NCI-H2171 treated with DMSO at 0.1 percent for 48 hours (cell line): ENCODE results near the gene GSTO2.
A peak's percentile ranks its signal among the peaks of the same experiment; 100 is the strongest.

Experiments used
- DNase-seq: peaks from one replicate; lab custom pipeline; 2025; lab: John Stamatoyannopoulos, UW

The GSTO2 gene

GRCh38 chr10:104308439-104308903, 39.5 kb downstream of the GSTO2 start:
- no peak for DNase-seq

- no peak for DNase-seq
These were observed 41.3 kb downstream of the GSTO2 start for GRCh38 chr10:104309980-104310978.

GRCh38 chr10:104311184-104311720, 42.3 kb downstream of the GSTO2 start:
- no peak for DNase-seq

DNA sequence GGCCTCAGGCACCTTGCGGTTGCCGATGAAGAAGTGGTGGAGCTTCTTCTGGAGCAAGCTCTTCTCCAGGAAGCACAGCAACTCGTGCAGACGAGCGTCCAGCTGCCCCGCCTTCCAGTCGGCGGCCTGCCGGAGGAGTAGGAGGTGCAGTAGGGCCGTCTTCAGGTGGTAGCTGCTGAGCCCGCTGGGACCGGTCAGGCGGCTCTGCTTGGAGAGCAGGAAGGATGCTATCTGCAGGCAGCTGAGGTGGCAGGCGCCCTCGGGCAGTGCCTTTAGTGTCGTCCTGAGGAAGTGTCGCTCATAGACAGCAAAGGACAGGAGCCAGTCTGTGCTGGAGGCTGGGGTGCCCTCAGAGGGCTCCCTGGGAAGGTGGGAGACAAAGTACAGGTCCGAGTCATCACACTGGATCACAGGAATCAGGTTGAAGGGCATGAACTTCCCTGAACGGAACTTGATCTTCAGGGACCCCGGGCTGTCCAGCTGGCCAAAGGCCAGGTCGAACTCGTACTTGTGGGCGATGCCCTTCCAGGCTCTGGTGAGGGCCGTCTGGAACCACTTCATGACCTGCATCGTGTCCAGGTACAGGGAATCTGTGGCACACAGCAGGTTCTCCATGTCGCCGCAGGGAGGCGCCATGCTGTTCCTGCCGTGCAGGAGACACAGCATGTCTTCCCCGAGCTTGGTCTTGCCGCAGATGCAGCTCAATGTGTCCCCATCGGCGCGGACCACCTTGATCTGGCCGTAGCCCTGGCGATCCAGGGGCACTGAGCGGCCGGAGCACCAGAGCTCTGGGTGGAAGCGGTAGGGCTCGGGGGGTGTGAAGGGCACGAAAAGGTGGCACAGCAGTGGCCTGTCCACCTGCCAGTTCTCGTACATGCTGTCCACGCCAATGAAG, 45.9 kb downstream of the GSTO2 start:
- DNase-seq = no peak

DNA sequence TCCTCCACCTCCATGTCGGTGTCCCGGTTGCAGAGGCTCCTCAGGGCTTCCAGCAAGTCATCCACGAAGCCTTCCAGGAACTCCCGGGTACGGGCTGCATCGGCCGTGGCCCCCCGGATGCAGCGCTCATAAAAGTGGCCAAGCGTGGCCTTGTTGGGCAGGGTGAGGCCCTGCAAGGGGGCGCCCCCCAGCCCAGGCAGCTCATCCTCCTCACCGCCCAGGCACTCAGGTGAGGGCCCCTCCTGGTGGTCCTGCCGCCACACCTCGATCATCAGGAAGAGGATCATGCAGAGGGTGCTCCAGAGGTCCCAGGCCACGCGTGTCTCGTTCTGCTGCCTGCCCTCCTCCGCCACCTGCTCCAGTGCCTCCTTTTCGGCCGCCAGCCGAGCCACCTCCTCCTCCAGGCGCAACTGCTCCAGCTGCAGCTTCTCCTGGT, 46.5 kb downstream of the GSTO2 start:
- no peak for DNase-seq

- no peak for DNase-seq
These were observed 47.5 kb downstream of the GSTO2 start for GRCh38 chr10:104316321-104317099.

DNA sequence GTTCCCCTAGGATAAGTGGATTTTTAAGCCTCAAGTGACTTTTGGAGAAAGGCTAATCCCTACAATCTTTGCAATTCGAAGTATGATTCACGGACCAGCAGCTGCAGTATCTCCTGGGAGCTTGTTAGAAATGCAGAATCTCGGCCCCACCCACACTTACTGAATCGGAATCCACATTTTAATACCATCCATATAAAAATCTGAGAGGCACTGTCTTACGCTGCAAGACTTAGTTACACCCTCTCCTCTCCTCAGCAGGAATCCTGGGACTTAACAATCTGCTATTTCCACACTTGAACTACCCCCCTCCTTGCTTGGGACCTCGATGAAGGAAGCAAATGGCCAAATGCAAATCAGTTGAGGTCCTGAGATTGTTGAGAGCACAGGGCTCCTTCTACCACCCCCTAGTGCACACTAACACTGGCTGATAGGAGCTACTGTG, 48.3 kb downstream of the GSTO2 start:
- no peak for DNase-seq

DNA sequence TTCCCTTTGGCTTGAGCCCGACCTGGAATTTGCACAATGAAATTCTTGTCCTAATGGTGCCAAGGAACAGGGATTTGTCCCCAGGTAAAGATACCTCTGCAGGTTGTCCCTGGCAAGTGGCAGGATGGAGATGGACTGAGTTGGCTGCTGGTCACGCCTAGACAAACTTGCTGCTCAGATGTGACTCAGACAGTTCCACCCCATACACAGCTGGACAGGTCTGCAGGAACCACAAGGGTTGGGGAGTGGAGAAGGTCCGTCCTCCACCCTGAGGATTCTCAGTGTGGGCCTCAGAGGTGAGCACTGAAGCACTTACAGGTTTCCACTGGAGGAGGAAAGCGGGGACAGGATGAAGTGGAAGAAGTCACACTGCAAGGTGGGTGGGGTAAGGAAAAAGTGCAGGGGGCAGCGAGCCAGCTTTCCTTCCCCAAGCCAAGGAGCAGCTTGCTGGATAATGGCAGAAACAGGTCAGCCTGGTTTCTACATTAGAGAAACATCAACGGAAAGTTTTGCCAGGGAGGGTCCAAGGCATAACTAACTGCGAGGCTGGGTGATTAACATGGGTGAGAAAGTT, 48.8 kb downstream of the GSTO2 start:
- DNase-seq = no peak

- DNase-seq = no peak
These were observed 49.3 kb downstream of the GSTO2 start for GRCh38 chr10:104318326-104318725.

DNA sequence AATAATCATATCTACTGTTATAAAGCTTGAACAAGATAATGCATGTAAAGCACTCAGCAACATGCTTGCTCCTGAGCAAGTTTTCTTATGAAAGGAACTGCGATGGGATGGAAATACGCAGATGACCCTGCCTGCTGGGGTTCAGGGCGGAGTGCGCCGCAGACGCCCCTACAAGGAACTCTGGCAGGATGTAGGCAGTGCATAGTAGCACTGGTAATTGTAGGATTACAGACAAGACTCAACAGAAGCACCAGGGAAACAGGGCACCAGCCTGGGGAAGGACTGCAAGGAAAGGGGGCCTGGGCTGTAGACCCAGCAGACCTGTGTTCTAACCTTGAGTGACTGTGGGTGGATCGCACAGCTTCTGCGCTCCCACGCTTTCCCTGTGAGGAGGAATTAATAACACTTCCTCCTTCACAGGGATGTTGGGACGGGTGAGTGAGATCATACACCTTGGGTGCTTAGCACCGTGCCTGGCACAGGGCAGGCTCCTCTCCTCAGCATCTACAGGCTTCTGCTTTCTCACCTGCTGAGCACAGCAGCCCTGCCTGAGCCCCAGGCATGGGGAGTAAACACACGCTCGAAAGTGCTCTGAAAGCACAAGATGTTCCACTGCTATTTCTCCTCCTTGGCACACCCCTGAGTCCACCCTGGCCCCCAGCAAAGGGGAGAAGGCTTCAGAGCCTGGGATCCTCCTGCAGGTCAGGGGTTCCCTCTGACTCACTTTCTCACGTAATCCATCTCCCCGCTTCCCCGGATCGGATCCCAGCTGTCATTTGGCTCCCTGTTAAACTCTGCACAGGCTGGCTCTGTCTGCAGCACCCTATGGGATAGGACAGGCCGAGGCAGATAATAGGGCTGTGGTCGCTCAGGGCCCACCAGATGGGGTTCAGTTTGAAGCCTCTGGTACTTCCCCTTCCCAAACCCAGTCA, 50.1 kb downstream of the GSTO2 start:
- no peak for DNase-seq

- no peak for DNase-seq
These were observed 52.2 kb downstream of the GSTO2 start for GRCh38 chr10:104321226-104321625.

DNA sequence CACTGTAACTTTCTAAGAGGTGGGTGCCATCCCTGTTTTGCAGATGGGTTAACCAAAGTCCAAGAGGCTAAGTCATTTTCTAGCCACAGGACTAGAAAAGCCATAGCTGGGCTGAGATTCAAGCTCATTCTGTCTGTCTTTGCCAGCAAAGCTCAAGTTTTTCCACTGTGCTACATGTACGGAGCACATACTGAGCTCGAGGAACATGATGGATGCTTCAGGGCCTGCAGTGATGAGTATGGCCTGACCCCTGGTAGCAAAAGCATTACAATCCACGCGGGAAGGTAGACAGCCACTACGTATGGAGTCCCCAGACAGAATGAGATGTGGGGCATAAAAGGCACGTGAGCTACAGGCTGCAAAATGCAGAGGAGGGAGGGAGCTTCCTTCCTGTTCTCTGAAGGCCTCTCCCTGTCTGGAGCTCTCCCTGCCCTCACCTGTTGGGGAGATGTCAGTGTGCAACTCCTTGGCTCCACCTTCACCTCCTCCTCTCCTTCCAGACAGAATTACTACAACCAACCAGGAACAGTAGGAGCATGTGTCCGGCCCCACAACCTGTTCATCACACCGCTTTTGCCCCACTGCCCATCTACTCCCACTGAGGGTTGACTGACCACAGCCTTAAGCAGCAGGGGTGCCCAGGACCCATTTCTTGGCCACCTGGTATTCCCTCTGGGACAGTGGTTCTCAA, 52.9 kb downstream of the GSTO2 start:
- peak; percentile 31 for DNase-seq

DNA sequence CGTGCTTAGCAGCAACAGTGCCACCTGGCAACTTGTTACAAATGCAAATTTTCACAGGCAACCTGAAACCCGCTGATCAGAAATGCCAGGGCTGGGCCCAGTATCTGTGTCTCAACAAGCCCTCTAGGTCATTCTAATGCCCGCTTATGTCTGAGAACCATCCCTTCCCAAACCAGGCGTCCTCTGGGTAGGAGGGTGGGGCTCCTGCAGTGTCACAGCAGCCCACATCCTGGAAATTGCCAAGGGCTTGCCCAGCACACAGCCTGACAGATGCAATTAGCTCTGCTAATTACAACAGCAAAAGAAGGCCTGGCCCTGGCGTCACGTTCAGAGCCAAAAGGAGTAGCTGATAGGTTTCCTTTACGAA, 53.4 kb downstream of the GSTO2 start:
- peak; percentile 47 for DNase-seq

- DNase-seq = no peak
These were observed 54.1 kb downstream of the GSTO2 start for GRCh38 chr10:104323085-104323484.

- DNase-seq = no peak
These were observed 54.8 kb downstream of the GSTO2 start for GRCh38 chr10:104323760-104324201.

DNA sequence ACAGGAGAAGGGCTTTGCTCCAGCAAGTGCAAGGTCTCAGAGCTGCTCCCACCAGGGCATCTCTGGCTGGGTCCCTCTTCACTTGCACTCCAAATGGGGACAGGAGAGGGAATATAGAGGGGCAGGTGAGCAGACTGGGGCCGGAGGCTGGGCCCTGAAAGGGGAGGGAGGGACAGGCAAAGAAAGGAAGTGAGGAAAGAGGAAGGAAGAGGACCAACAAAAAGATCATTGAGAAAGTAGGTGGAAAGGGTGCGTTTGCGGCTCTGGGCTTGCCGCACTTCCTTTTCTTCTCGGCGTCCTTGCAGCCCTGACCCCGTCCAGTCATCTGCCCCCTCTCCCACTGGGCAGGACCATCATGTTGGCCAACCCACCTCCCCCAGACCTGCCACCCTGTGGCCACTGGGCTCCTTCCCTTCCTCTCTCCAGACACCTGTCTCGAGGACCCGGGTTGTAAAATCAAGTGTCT, 55.3 kb downstream of the GSTO2 start:
- no peak for DNase-seq

DNA sequence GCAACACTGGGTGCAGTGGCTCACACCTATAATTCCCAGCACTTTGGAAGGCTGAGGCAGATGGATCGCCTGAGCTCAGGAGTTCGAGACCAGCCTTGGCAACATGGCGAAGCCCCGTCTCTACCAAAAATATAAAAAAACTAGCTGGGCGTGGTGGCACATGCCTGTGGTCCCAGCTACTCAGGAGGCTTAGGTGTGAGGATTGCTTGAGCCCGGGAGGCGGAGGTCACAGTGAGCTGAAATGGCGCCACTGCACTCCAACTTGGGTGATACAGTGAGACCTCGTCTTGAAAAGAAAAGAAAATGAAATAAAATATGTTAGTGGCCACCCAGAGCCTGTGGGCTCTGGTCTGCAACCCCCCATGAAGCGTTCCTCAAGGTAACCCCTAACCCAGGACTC, 55.9 kb downstream of the GSTO2 start:
- no peak for DNase-seq

DNA sequence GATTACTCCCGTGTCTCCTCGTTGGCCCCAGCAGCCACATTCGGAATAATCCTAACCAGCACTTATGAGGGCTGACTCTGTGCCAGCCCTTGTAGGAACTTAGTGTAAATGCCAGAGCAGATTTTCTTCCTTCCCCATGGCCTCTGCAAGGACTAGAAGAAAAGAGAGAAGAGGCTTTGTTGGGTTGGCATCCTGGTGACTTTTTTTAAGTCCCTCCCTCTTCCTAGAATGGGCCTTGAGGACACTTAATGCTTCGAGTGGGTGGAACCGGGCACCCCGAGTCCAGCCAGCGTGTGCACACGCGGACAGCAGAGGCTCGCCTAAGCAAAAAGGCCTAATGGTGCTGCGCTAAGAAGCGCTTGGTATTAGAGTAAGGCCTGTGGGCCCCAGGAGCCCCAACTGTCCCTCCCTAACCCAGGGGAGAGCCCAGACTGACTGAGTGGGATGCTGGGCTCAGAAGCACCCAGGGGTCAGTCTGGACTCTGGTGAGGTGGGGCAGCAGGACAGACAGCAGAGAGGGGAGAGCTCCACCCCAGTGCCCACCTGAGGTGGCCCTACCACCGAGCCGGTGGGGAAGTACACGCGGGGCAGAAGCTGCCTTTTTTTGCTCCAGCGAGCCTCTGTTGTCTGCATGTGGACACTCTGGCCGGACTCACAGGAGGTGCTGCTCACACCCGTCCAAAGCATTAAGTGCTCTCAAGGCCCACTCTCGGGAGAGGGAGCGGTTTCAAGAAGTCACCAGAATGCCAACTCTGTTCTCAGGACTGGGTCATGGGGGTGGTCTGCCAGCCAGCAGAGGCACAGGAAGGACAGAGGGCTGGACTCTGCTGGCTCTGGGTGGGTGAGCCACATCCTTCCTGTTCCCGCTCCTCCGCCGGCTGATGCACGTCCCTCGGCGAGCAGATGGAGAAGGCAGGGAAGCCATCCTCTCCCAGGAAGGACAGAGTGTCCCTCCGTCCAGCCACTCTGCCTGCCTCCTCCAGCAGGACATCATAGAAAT, 56.8 kb downstream of the GSTO2 start:
- no peak for DNase-seq
